ENCODE measurements around the gene HASPIN.
A peak's percentile ranks its signal among the peaks of the same experiment; 100 is the strongest.
"Not testable (repeated sequence)": the region's sequence is repeated elsewhere in the genome, so short reads cannot be mapped to it uniquely, and the experiment has no call there.

The HASPIN gene

GRCh38 chr17:3732210-3732621 lies 8.5 kb downstream of the HASPIN start:
- Mint-ChIP-seq H3K36me3 (ENCODE audit: low read depth) (no peaks in the 10 kb centered on the region), H3K27me3 (peaks cover 2% of the 10 kb centered on the region), H3K4me3 (no peak overlapping the region), H3K4me1 (ENCODE audit: low read depth) (peaks cover 4% of the 10 kb centered on the region), H3K27ac (no peak overlapping the region), H3K9me3 (no peaks in the 10 kb centered on the region)
- intact Hi-C loops (cut with micrococcal nuclease) = loop anchor here (2.0 kb wide), 1 partner anchor 49 kb away; no protein-coding TSS in a partner anchor

- not testable (repeated sequence) for H3K36me3 Mint-ChIP-seq (ENCODE audit: low read depth); H3K4me3 Mint-ChIP-seq; H3K27me3 Mint-ChIP-seq; H3K27ac Mint-ChIP-seq; H3K9me3 Mint-ChIP-seq
- peaks cover 23% of the 10 kb centered on the region for H3K4me1 Mint-ChIP-seq (ENCODE audit: low read depth)
- intact Hi-C loops (cut with micrococcal nuclease) = loop anchor here (5.0 kb wide), 1 partner anchor 112 kb away; the partner anchor contains the start of gene NCBP3
These were observed 11.2 kb downstream of the HASPIN start for GRCh38 chr17:3734911-3735276.

GRCh38 chr17:3735515-3735914 lies 11.8 kb downstream of the HASPIN start:
- Mint-ChIP-seq H3K4me3 (no peak overlapping the region), H3K9me3 (no peaks in the 10 kb centered on the region), H3K27me3 (peaks cover 3% of the 10 kb centered on the region), H3K36me3 (ENCODE audit: low read depth) (no peaks in the 10 kb centered on the region), H3K27ac (no peak overlapping the region), H3K4me1 (ENCODE audit: low read depth) (peaks cover 26% of the 10 kb centered on the region)
- intact Hi-C loops (cut with micrococcal nuclease) = loop anchor here (5.0 kb wide), 1 partner anchor 112 kb away; the partner anchor contains the start of gene NCBP3

GRCh38 chr17:3738562-3739295 lies 15.0 kb downstream of the HASPIN start:
- no peak overlapping the region for H3K4me3 Mint-ChIP-seq
- H3K27me3 Mint-ChIP-seq = peaks cover 3% of the 10 kb centered on the region
- H3K27ac Mint-ChIP-seq = peak overlapping the region; percentile 2
- H3K9me3 Mint-ChIP-seq = no peaks in the 10 kb centered on the region
- H3K4me1 Mint-ChIP-seq (ENCODE audit: low read depth) = peaks cover 26% of the 10 kb centered on the region
- intact Hi-C loops (cut with micrococcal nuclease) = loop anchor here (5.0 kb wide), 1 partner anchor 109 kb away; the partner anchor contains the start of gene NCBP3
- H3K36me3 Mint-ChIP-seq (ENCODE audit: low read depth) = no peaks in the 10 kb centered on the region

GRCh38 chr17:3739422-3740124 lies 15.9 kb downstream of the HASPIN start:
- intact Hi-C loops (cut with micrococcal nuclease) = loop anchor here (5.0 kb wide), 1 partner anchor 108 kb away; the partner anchor contains the start of gene NCBP3
- H3K4me3 Mint-ChIP-seq = no peak overlapping the region
- peak overlapping the region; percentile 42 for H3K27ac Mint-ChIP-seq
- peaks cover 3% of the 10 kb centered on the region for H3K27me3 Mint-ChIP-seq
- peaks cover 26% of the 10 kb centered on the region for H3K4me1 Mint-ChIP-seq (ENCODE audit: low read depth)
- H3K9me3 Mint-ChIP-seq = no peaks in the 10 kb centered on the region
- no peaks in the 10 kb centered on the region for H3K36me3 Mint-ChIP-seq (ENCODE audit: low read depth)

- no peak overlapping the region for H3K4me3 Mint-ChIP-seq
- H3K27me3 Mint-ChIP-seq = peaks cover 3% of the 10 kb centered on the region
- H3K4me1 Mint-ChIP-seq (ENCODE audit: low read depth) = peaks cover 26% of the 10 kb centered on the region
- H3K9me3 Mint-ChIP-seq = no peaks in the 10 kb centered on the region
- intact Hi-C loops (cut with micrococcal nuclease) = no loop called here
- H3K27ac Mint-ChIP-seq = peak overlapping the region; percentile 68
- H3K36me3 Mint-ChIP-seq (ENCODE audit: low read depth) = no peaks in the 10 kb centered on the region
These were observed 16.9 kb downstream of the HASPIN start for GRCh38 chr17:3740611-3741073.

GRCh38 chr17:3744014-3744413 lies 20.3 kb downstream of the HASPIN start:
- no peaks in the 10 kb centered on the region for H3K9me3 Mint-ChIP-seq
- H3K27ac Mint-ChIP-seq = no peak overlapping the region
- peaks cover 22% of the 10 kb centered on the region for H3K4me1 Mint-ChIP-seq (ENCODE audit: low read depth)
- H3K27me3 Mint-ChIP-seq = peaks cover under 1% of the 10 kb centered on the region
- intact Hi-C loops (cut with micrococcal nuclease) = no loop called here
- H3K36me3 Mint-ChIP-seq (ENCODE audit: low read depth) = no peaks in the 10 kb centered on the region
- H3K4me3 Mint-ChIP-seq = no peak overlapping the region

- intact Hi-C loops (cut with micrococcal nuclease) = no loop called here
- H3K9me3 Mint-ChIP-seq = no peaks in the 10 kb centered on the region
- peaks cover 13% of the 10 kb centered on the region for H3K4me1 Mint-ChIP-seq (ENCODE audit: low read depth)
- H3K27me3 Mint-ChIP-seq = no peaks in the 10 kb centered on the region
- H3K36me3 Mint-ChIP-seq (ENCODE audit: low read depth) = no peaks in the 10 kb centered on the region
- H3K4me3 Mint-ChIP-seq = no peak overlapping the region
- no peak overlapping the region for H3K27ac Mint-ChIP-seq
These were observed 21.4 kb downstream of the HASPIN start for GRCh38 chr17:3745071-3745470.

GRCh38 chr17:3747805-3748204 lies 24.1 kb downstream of the HASPIN start:
- intact Hi-C loops (cut with micrococcal nuclease) = no loop called here
- peaks cover 12% of the 10 kb centered on the region for H3K4me1 Mint-ChIP-seq (ENCODE audit: low read depth)
- H3K9me3 Mint-ChIP-seq = no peaks in the 10 kb centered on the region
- no peaks in the 10 kb centered on the region for H3K27me3 Mint-ChIP-seq
- no peak overlapping the region for H3K4me3 Mint-ChIP-seq
- H3K36me3 Mint-ChIP-seq (ENCODE audit: low read depth) = no peaks in the 10 kb centered on the region
- no peak overlapping the region for H3K27ac Mint-ChIP-seq

- Mint-ChIP-seq H3K27ac (no peak overlapping the region), H3K9me3 (no peaks in the 10 kb centered on the region), H3K36me3 (ENCODE audit: low read depth) (no peaks in the 10 kb centered on the region), H3K4me1 (ENCODE audit: low read depth) (peaks cover 12% of the 10 kb centered on the region), H3K27me3 (no peaks in the 10 kb centered on the region), H3K4me3 (no peak overlapping the region)
- intact Hi-C loops (cut with micrococcal nuclease) = no loop called here
These were observed 24.9 kb downstream of the HASPIN start for GRCh38 chr17:3748576-3748975.

GRCh38 chr17:3750296-3750695 lies 26.6 kb downstream of the HASPIN start:
- H3K36me3 Mint-ChIP-seq (ENCODE audit: low read depth) = no peaks in the 10 kb centered on the region
- no peaks in the 10 kb centered on the region for H3K9me3 Mint-ChIP-seq
- intact Hi-C loops (cut with micrococcal nuclease) = no loop called here
- H3K27ac Mint-ChIP-seq = no peak overlapping the region
- no peak overlapping the region for H3K4me3 Mint-ChIP-seq
- H3K27me3 Mint-ChIP-seq = no peaks in the 10 kb centered on the region
- H3K4me1 Mint-ChIP-seq (ENCODE audit: low read depth) = peaks cover 12% of the 10 kb centered on the region

GRCh38 chr17:3750926-3751325 lies 27.2 kb downstream of the HASPIN start:
- intact Hi-C loops (cut with micrococcal nuclease) = no loop called here
- Mint-ChIP-seq H3K4me3 (no peak overlapping the region), H3K27me3 (no peaks in the 10 kb centered on the region), H3K9me3 (no peaks in the 10 kb centered on the region), H3K4me1 (ENCODE audit: low read depth) (peaks cover 12% of the 10 kb centered on the region), H3K27ac (no peak overlapping the region), H3K36me3 (ENCODE audit: low read depth) (no peaks in the 10 kb centered on the region)

- H3K4me1 Mint-ChIP-seq (ENCODE audit: low read depth) = peaks cover 12% of the 10 kb centered on the region
- H3K27me3 Mint-ChIP-seq = no peaks in the 10 kb centered on the region
- H3K9me3 Mint-ChIP-seq = no peaks in the 10 kb centered on the region
- H3K36me3 Mint-ChIP-seq (ENCODE audit: low read depth) = no peaks in the 10 kb centered on the region
- no peak overlapping the region for H3K4me3 Mint-ChIP-seq
- H3K27ac Mint-ChIP-seq = no peak overlapping the region
- intact Hi-C loops (cut with micrococcal nuclease) = no loop called here
These were observed 28.1 kb downstream of the HASPIN start for GRCh38 chr17:3751836-3752235.

GRCh38 chr17:3753624-3754023 lies 29.9 kb downstream of the HASPIN start:
- intact Hi-C loops (cut with micrococcal nuclease) = no loop called here
- Mint-ChIP-seq H3K9me3 (no peaks in the 10 kb centered on the region), H3K27ac (no peak overlapping the region), H3K27me3 (peaks cover 3% of the 10 kb centered on the region), H3K4me3 (no peak overlapping the region), H3K36me3 (ENCODE audit: low read depth) (no peaks in the 10 kb centered on the region), H3K4me1 (ENCODE audit: low read depth) (peaks cover 6% of the 10 kb centered on the region)
